GM23338 (cell line): Measurements from ENCODE around the gene JAZF1.

Experiments
- EZH2 ChIP-seq: fragments of 200-600 bp; sonication (generic); IDR thresholded peaks from one replicate; pipeline ENCODE4 v1.8.0; 2017; ENCODE audit warnings: antibody characterized with exemption, mild to moderate bottlenecking, low read depth; ENCODE audit not compliant: unreplicated experiment
- EZH2phosphoT487 ChIP-seq: fragments of 200-600 bp; sonication (generic); IDR thresholded peaks from one replicate; pipeline ENCODE4 v1.8.1; 2018; ENCODE audit warnings: antibody characterized with exemption; ENCODE audit not compliant: unreplicated experiment
- JUNB ChIP-seq: IDR thresholded peaks from one replicate; pipeline ENCODE4 v1.6.1; 2016; ENCODE audit warnings: antibody characterized with exemption; ENCODE audit not compliant: unreplicated experiment
- POLR2AphosphoS5 ChIP-seq: IDR thresholded peaks from 2 replicates; pipeline ENCODE4 v1.6.1; 2016; ENCODE audit warnings: antibody characterized with exemption, low read depth
- REST ChIP-seq: IDR thresholded peaks from one replicate; pipeline ENCODE4 v1.6.1; 2018; ENCODE audit warnings: antibody characterized with exemption; ENCODE audit not compliant: unreplicated experiment
- ZNF114 ChIP-seq: fragments of 250-450 bp; sonication (Bioruptor Pico); IDR thresholded peaks from 2 replicates; pipeline ENCODE4 v1.5.0; 2020; ENCODE audit warnings: mild to moderate bottlenecking, moderate library complexity
- ZNF331 ChIP-seq: fragments of 250-450 bp; sonication (Bioruptor Pico); IDR thresholded peaks from 2 replicates; pipeline ENCODE4 v1.5.0; 2020; ENCODE audit warnings: low read depth, mild to moderate bottlenecking, moderate library complexity
- ZNF462 ChIP-seq: fragments of 250-450 bp; sonication (Bioruptor Pico); IDR thresholded peaks from 2 replicates; pipeline ENCODE4 v1.5.0; 2020; ENCODE audit warnings: mild to moderate bottlenecking, moderate library complexity
- TF ChIP-seq, protein P1 (sequence below), 2 experiments: fragments of 200-600 bp in 1 of 2; sonication (generic) in 1 of 2; conservative IDR thresholded peaks; 2 replicates each; pipeline versions ENCODE4 v1.5.1 to v1.6.1; 2016 to 2017; ENCODE audit warnings: antibody characterized with exemption in 2 of 2, low read depth in 2 of 2, mild to moderate bottlenecking in 2 of 2, moderate library complexity in 1 of 2

DNA sequence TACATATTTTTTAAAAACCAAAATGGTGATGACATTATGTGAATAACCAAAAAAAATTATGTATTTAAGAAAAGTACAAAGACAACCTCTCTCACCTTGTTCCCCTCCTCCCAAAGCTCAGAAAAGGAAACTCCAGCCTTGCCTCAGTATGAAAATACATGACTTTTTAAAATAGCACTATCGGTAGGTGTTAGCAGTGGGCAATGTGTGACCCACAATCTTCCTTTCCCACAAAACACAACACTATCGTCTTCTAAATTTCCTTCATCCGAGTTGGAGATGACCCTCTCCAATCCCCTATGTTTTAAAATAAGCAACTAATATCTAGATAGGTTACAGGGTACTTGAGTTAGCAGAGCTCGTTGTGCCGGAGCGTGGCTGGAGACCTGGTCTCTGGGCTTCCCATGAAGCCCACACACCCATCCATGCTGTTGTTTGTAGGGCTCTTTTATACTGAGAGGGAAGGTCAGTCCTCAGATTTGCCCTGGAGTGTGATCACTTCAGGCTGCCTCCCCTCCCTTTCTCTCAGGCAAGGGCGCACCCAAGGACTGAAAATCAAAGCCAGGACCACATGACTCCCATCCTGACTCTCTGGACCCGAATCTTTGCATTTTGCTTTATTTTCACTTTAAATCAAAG lies 107.6 kb downstream of the JAZF1 start:
- TF ChIP-seq, protein P1, sequence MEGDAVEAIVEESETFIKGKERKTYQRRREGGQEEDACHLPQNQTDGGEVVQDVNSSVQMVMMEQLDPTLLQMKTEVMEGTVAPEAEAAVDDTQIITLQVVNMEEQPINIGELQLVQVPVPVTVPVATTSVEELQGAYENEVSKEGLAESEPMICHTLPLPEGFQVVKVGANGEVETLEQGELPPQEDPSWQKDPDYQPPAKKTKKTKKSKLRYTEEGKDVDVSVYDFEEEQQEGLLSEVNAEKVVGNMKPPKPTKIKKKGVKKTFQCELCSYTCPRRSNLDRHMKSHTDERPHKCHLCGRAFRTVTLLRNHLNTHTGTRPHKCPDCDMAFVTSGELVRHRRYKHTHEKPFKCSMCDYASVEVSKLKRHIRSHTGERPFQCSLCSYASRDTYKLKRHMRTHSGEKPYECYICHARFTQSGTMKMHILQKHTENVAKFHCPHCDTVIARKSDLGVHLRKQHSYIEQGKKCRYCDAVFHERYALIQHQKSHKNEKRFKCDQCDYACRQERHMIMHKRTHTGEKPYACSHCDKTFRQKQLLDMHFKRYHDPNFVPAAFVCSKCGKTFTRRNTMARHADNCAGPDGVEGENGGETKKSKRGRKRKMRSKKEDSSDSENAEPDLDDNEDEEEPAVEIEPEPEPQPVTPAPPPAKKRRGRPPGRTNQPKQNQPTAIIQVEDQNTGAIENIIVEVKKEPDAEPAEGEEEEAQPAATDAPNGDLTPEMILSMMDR (conservative IDR thresholded peaks at IDR 0.05; ENCODE audit: low read depth in 2 of 2) = no peak
- TF ChIP-seq POLR2AphosphoS5 (no peak), REST (no peak), EZH2 (no peak), EZH2phosphoT487 (no peak), JUNB (no peak), ZNF331 (CRISPR knock-in tag) (no peak), ZNF462 (no peak), ZNF114 (no peak)
